Trophoblast cell (in vitro differentiated cells and primary cell): Measurements from ENCODE around the gene GPR180.
A peak's percentile ranks its signal among the peaks of the same experiment; 100 is the strongest.
"Not testable (repeated sequence)": the region's sequence is repeated elsewhere in the genome, so short reads cannot be mapped to it uniquely, and the experiment has no call there.

Experiments
- DNase-seq, 2 donors: peaks; one replicate each; pipeline ENCODE4 v3.0.0-alpha.2; 2016
- H2AFZ ChIP-seq: 2 replicates; pipeline ENCODE4 v1.6.1; 2013; ENCODE audit warnings: low read length, moderate library complexity, mild to moderate bottlenecking; ENCODE audit not compliant: insufficient read depth, poor library complexity
- H2AK5ac ChIP-seq: 2 replicates; pipeline ENCODE4 v1.6.1; 2013; ENCODE audit warnings: mild to moderate bottlenecking, low read length
- H2BK120ac ChIP-seq: 2 replicates; pipeline ENCODE4 v1.6.1; 2013; ENCODE audit warnings: low read length, mild to moderate bottlenecking, moderate library complexity; ENCODE audit not compliant: insufficient read depth, poor library complexity
- H2BK12ac ChIP-seq: 2 replicates; pipeline ENCODE4 v1.6.1; 2013; ENCODE audit warnings: mild to moderate bottlenecking, low read length, moderate library complexity
- H2BK5ac ChIP-seq: 2 replicates; pipeline ENCODE4 v1.6.1; 2013; ENCODE audit warnings: low read length, low read depth, moderate library complexity, mild to moderate bottlenecking; ENCODE audit not compliant: poor library complexity
- H3K14ac ChIP-seq: 2 replicates; pipeline ENCODE4 v1.6.1; 2013; ENCODE audit warnings: mild to moderate bottlenecking, low read length
- H3K18ac ChIP-seq: 2 replicates; pipeline ENCODE4 v1.6.1; 2013; ENCODE audit warnings: mild to moderate bottlenecking, low read length
- H3K23ac ChIP-seq: 2 replicates; pipeline ENCODE4 v1.6.1; 2013; ENCODE audit warnings: low read length
- H3K27ac ChIP-seq: 2 replicates; pipeline ENCODE4 v1.5.1; 2013; ENCODE audit warnings: low read depth, mild to moderate bottlenecking, inconsistent platforms, low read length, moderate library complexity
- H3K27me3 ChIP-seq: 2 replicates; pipeline ENCODE4 v1.6.1; 2013; ENCODE audit warnings: inconsistent platforms, mild to moderate bottlenecking, low read length, moderate library complexity; ENCODE audit not compliant: insufficient read depth
- H3K36me3 ChIP-seq, 2 experiments: 1 replicate in 1 of 2; 2 replicates in 1 of 2; pipeline ENCODE4 v1.6.1; 2013; ENCODE audit warnings: low read length in 2 of 2, mild to moderate bottlenecking in 2 of 2, moderate library complexity in 1 of 2; ENCODE audit not compliant: insufficient read depth in 2 of 2, control insufficient read depth in 1 of 2
- H3K4ac ChIP-seq: 2 replicates; pipeline ENCODE4 v1.6.1; 2013; ENCODE audit warnings: low read depth, mild to moderate bottlenecking, low read length, moderate library complexity
- H3K4me1 ChIP-seq, 2 experiments: 1 replicate in 1 of 2; 2 replicates in 1 of 2; pipeline ENCODE4 v1.6.1; 2013; ENCODE audit warnings: low read length in 2 of 2, mild to moderate bottlenecking in 2 of 2, moderate library complexity in 1 of 2; ENCODE audit not compliant: insufficient read depth in 2 of 2, control insufficient read depth in 1 of 2
- H3K4me2 ChIP-seq: 2 replicates; pipeline ENCODE4 v1.6.1; 2013; ENCODE audit warnings: inconsistent platforms, mild to moderate bottlenecking, low read length, moderate library complexity
- H3K4me3 ChIP-seq: 2 replicates; pipeline ENCODE4 v1.5.1; 2013; ENCODE audit warnings: mild to moderate bottlenecking, low read depth, low read length, inconsistent platforms
- H3K79me1 ChIP-seq: one replicate; pipeline ENCODE4 v1.6.1; 2013; ENCODE audit warnings: low read length
- H3K79me2 ChIP-seq: 2 replicates; pipeline ENCODE4 v1.6.1; 2013; ENCODE audit warnings: low read length, mild to moderate bottlenecking; ENCODE audit not compliant: control insufficient read depth, insufficient read depth, poor library complexity
- H3K9ac ChIP-seq: 2 replicates; pipeline ENCODE4 v1.6.1; 2013; ENCODE audit warnings: mild to moderate bottlenecking, low read length
- H3K9me3 ChIP-seq: 2 replicates; pipeline ENCODE4 v1.6.1; 2013; ENCODE audit warnings: low read depth, mild to moderate bottlenecking, control low read depth, inconsistent platforms, low read length; ENCODE audit not compliant: insufficient read depth
- H4K12ac ChIP-seq: 2 replicates; pipeline ENCODE4 v1.6.1; 2013; ENCODE audit warnings: low read depth, mild to moderate bottlenecking, low read length, moderate library complexity
- H4K8ac ChIP-seq: 2 replicates; pipeline ENCODE4 v1.6.1; 2013; ENCODE audit warnings: low read depth, mild to moderate bottlenecking, low read length, moderate library complexity
- H4K91ac ChIP-seq: one replicate; pipeline ENCODE4 v1.6.1; 2013; ENCODE audit warnings: low read depth, mild to moderate bottlenecking, low read length, moderate library complexity
- WGBS: extraction: QIAGEN DNeasy Blood & Tissue Kit; methylation state at CpG from one replicate; pipeline ENCODE4 v1.1.7; 2013; ENCODE audit warnings: missing lambda C conversion rate; ENCODE audit not compliant: insufficient read length, insufficient coverage; ENCODE audit errors: extremely low coverage; 5-methylcytosine and 5-hydroxymethylcytosine counted together

The GPR180 gene

DNA sequence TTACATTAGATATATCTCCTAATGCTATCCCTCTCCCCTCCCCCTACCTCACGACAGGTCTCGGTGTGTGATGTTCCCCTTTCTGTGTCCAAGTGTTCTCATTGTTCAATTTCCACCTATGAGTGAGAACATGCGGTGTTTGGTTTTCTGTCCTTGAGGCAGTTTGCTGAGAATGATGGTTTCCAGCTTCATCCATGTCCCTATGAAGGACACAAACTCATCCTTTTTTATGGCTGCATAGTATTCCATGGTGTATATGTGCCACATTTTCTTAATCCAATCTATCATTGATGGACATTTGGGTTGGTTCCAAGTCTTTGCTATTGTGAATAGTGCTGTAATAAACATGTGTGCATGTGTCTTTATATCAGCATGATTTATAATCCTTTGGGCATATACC lies 36.0 kb downstream of the GPR180 start:
- not testable (repeated sequence) for H3K27ac ChIP-seq, H3K4me1 ChIP-seq, H3K27me3 ChIP-seq, H2BK5ac ChIP-seq, H4K8ac ChIP-seq, H2AK5ac ChIP-seq, H4K91ac ChIP-seq, H3K18ac ChIP-seq, H3K4me3 ChIP-seq, H3K9me3 ChIP-seq, H2BK120ac ChIP-seq, H3K14ac ChIP-seq, H2AFZ ChIP-seq, H3K79me1 ChIP-seq, H3K23ac ChIP-seq, DNase-seq, H3K4ac ChIP-seq, H3K9ac ChIP-seq, H3K36me3 ChIP-seq, H3K4me2 ChIP-seq, H2BK12ac ChIP-seq, H4K12ac ChIP-seq, H3K79me2 ChIP-seq
- WGBS: no CpG with 5 or more reads among the region's 3 CpGs

- Histone ChIP-seq H3K18ac (no peak overlapping the region), H2BK5ac (no peak overlapping the region), H2BK120ac (no peak overlapping the region), H2BK12ac (no peak overlapping the region), H2AFZ (no peak overlapping the region), H3K4me2 (no peak overlapping the region), H3K79me2 (no peaks in the 10 kb centered on the region), H3K36me3 (no peaks in the 10 kb centered on the region), H3K9me3 (no peaks in the 10 kb centered on the region), H4K91ac (no peak overlapping the region), H3K4ac (no peak overlapping the region), H3K23ac (no peak overlapping the region), H3K4me3 (no peak overlapping the region), H3K27me3 (no peaks in the 10 kb centered on the region), H4K12ac (no peak overlapping the region), H3K27ac (no peak overlapping the region), H3K9ac (no peak overlapping the region), H3K14ac (no peak overlapping the region), H2AK5ac (no peak overlapping the region), H4K8ac (no peak overlapping the region), H3K79me1 (no peaks in the 10 kb centered on the region), H3K4me1 (no peaks in the 10 kb centered on the region)
- DNase-seq: peak in 1 of 2 donors; percentile 3
- no CpG with 5 or more reads among the region's 2 CpGs for WGBS
Measured at GRCh38 chr13:94640721-94641120, 39.1 kb downstream of the GPR180 start.

- no peak overlapping the region for H3K4ac ChIP-seq
- H4K12ac ChIP-seq: no peak overlapping the region
- peak; percentile 5 to 63 for DNase-seq
- H3K36me3 ChIP-seq: no peaks in the 10 kb centered on the region
- no peak overlapping the region for H2BK5ac ChIP-seq
- no peaks in the 10 kb centered on the region for H3K9me3 ChIP-seq
- H3K4me2 ChIP-seq: no peak overlapping the region
- H3K4me3 ChIP-seq: no peak overlapping the region
- H3K27me3 ChIP-seq: no peaks in the 10 kb centered on the region
- H3K18ac ChIP-seq: no peak overlapping the region
- H3K27ac ChIP-seq: no peak overlapping the region
- H3K79me2 ChIP-seq: no peaks in the 10 kb centered on the region
- no peak overlapping the region for H3K14ac ChIP-seq
- H4K91ac ChIP-seq: no peak overlapping the region
- no peak overlapping the region for H2BK120ac ChIP-seq
- H3K9ac ChIP-seq: no peak overlapping the region
- H3K23ac ChIP-seq: no peak overlapping the region
- no peak overlapping the region for H2AK5ac ChIP-seq
- H4K8ac ChIP-seq: no peak overlapping the region
- H3K4me1 ChIP-seq: no peaks in the 10 kb centered on the region
- no peak overlapping the region for H2BK12ac ChIP-seq
- WGBS: no CpG with 5 or more reads among the region's 3 CpGs
- no peak overlapping the region for H2AFZ ChIP-seq
- no peaks in the 10 kb centered on the region for H3K79me1 ChIP-seq
Measured at GRCh38 chr13:94641409-94641941, 39.8 kb downstream of the GPR180 start.

DNA sequence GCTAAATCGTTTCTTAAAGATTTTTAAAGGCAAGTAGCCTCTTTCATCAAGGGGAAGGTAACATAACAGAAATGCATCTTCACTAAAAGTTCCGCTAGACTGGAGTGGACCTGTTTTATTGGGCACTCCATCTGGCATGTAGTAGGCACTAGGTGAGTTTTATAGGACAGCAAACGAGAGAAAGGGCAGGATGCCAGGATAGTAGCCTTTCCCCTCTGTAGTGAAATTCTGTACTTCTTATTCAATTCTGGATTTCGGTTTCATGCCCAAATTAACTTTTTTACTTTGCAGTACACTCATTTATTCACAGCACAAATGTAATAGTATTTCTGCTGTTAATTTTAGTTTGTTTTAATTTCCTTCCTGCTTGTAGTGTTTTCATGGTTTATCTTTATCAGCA lies 45.2 kb downstream of the GPR180 start:
- Histone ChIP-seq H3K23ac (no peak overlapping the region), H3K4me2 (no peak overlapping the region), H3K4me1 (no peaks in the 10 kb centered on the region), H2BK120ac (no peak overlapping the region), H3K27me3 (no peaks in the 10 kb centered on the region), H3K27ac (no peak overlapping the region), H3K4me3 (no peak overlapping the region), H4K8ac (no peak overlapping the region), H3K18ac (no peak overlapping the region), H4K12ac (no peak overlapping the region), H2BK12ac (no peak overlapping the region), H3K14ac (no peak overlapping the region), H2AFZ (no peak overlapping the region), H2AK5ac (no peak overlapping the region), H3K9ac (no peak overlapping the region), H2BK5ac (no peak overlapping the region), H4K91ac (no peak overlapping the region), H3K79me1 (no peaks in the 10 kb centered on the region), H3K79me2 (no peaks in the 10 kb centered on the region), H3K9me3 (no peaks in the 10 kb centered on the region), H3K36me3 (no peaks in the 10 kb centered on the region), H3K4ac (no peak overlapping the region)
- no peak for DNase-seq
- no CpG with 5 or more reads among the region's 4 CpGs for WGBS
